MCF 10A (cell line): ENCODE results near the gene SOCS3. TPM values are rescaled to one million over a fixed set of nuclear protein-coding genes. Genes with fewer than 3 reads are reported as not detected.

Experiments used
- BruUV-seq: library from RNA; stranded (reverse); fragments of 400-500 nt; replicated peaks from 2 replicates; lab custom pipeline; 2021; lab: Mats Ljungman, UMichigan
- CTCF ChIA-PET: fragments of 300-600 bp; sonication (Branson Sonifier 250); formaldehyde crosslinking; extraction: SDS; loops from one replicate; lab custom pipeline; 2021; ENCODE audit warnings: antibody characterized with exemption, inconsistent platforms; lab: Yijun Ruan, JAX
- POLR2A ChIA-PET: fragments of 300-600, 350-650 bp; sonication (Branson Sonifier 250); formaldehyde crosslinking; extraction: SDS; loops from one replicate; lab custom pipeline; 2020; ENCODE audit warnings: antibody characterized with exemption, inconsistent platforms; lab: Yijun Ruan, JAX
- DNase-seq: peaks from one replicate; pipeline ENCODE4 v3.0.0-alpha.2; 2018; ENCODE audit not compliant: unreplicated experiment
- H3K27ac Mint-ChIP-seq: one replicate; pipeline ENCODE4 v1.8.0; 2022; ENCODE audit warnings: mild to moderate bottlenecking, low read depth, mixed read lengths; ENCODE audit not compliant: unreplicated experiment
- H3K27me3 Mint-ChIP-seq: one replicate; pipeline ENCODE4 v1.8.0; 2022; ENCODE audit warnings: mixed read lengths; ENCODE audit not compliant: insufficient read depth, unreplicated experiment
- H3K36me3 Mint-ChIP-seq: one replicate; pipeline ENCODE4 v1.8.0; 2022; ENCODE audit warnings: mild to moderate bottlenecking, moderate library complexity, mixed read lengths; ENCODE audit not compliant: insufficient read depth, unreplicated experiment
- H3K4me1 Mint-ChIP-seq: one replicate; pipeline ENCODE4 v1.8.0; 2022; ENCODE audit warnings: mixed read lengths; ENCODE audit not compliant: insufficient read depth, unreplicated experiment
- H3K4me3 Mint-ChIP-seq: one replicate; pipeline ENCODE4 v1.8.0; 2022; ENCODE audit warnings: mild to moderate bottlenecking, moderate library complexity, mixed read lengths; ENCODE audit not compliant: unreplicated experiment
- H3K9me3 Mint-ChIP-seq: one replicate; pipeline ENCODE4 v1.8.0; 2022; ENCODE audit warnings: mixed read lengths; ENCODE audit not compliant: unreplicated experiment
- CTCF ChIP-seq: fragments of 200-600 bp; IDR thresholded peaks from one replicate; pipeline ENCODE4 v1.8.0; 2022; ENCODE audit warnings: antibody characterized with exemption, mild to moderate bottlenecking; ENCODE audit not compliant: unreplicated experiment
- intact Hi-C: fragments of 100-400 bp; cut with micrococcal nuclease; formaldehyde crosslinking; loops from 2 replicates; pipeline ENCODE4 v1.14.1; 2022
- total RNA-seq: library from RNA; stranded (reverse); gene quantifications from 2 replicates; pipeline ENCODE4 v1.2.3, GENCODE V29; 2022

SOCS3 gene
- total RNA-seq, 1 experiment from 2014 or later, result 2.5 TPM

- no peak overlapping the region for H3K4me3 Mint-ChIP-seq
- H3K9me3 Mint-ChIP-seq, result no peaks in the 10 kb centered on the region
- CTCF ChIA-PET, result no interaction called here
- intact Hi-C loops, result no loop called here
- no peaks in the 10 kb centered on the region for H3K36me3 Mint-ChIP-seq
- H3K4me1 Mint-ChIP-seq, result peaks cover 10% of the 10 kb centered on the region
- no peak for DNase-seq
- POLR2A ChIA-PET, result no interaction called here
- BruUV-seq, result no TSS peak
- no peaks in the 10 kb centered on the region for H3K27me3 Mint-ChIP-seq
- no peak for TF ChIP-seq CTCF
- no peak overlapping the region for H3K27ac Mint-ChIP-seq
Observed at GRCh38 chr17:78322327-78322857, 37.5 kb downstream of the SOCS3 start.

DNA sequence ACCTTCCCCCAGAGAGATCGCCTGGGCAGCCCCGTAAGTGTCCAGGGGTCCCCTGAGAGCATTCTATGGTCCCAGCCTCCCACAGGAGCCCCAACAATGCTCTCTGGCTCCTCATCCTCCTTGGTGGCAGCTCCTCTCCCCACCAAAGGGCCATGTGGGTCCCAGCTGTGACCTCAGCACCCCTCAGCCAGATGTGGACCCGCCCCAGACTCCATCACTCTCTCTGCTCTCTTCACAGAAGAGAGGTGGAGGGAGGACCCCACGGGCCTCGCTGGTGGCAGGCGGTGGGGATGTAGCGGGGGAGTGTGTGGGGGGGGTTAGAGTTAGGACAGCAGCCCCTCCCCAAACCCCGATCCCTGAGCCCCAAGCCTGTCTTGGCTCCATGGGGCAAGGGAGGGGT, 41.0 kb downstream of the SOCS3 start:
- H3K36me3 Mint-ChIP-seq, result no peaks in the 10 kb centered on the region

GRCh38 chr17:78318407-78318806, 41.5 kb downstream of the SOCS3 start:
- BruUV-seq, result no TSS peak
- Mint-ChIP-seq H3K36me3 (no peaks in the 10 kb centered on the region), H3K4me1 (peaks cover 34% of the 10 kb centered on the region), H3K27ac (no peak overlapping the region), H3K9me3 (no peaks in the 10 kb centered on the region), H3K4me3 (no peak overlapping the region), H3K27me3 (no peaks in the 10 kb centered on the region)
- DNase-seq, result no peak
- CTCF ChIA-PET, result interaction anchor here (0.5 to 0.8 kb wide), 3 partner anchors 14 to 104 kb away, joined by 3 read pairs; no protein-coding TSS in a partner anchor
- no peak for TF ChIP-seq CTCF
- intact Hi-C loops, result no loop called here
- POLR2A ChIA-PET, result interaction anchor here (0.7 to 5.3 kb wide), 4 partner anchors 11 to 41 kb away, joined by 3 to 60 read pairs (median 6); partner anchors contain the start of gene SOCS3

More for the DNA sequence above, 41.0 kb downstream of the SOCS3 start:
- no peaks in the 10 kb centered on the region for H3K9me3 Mint-ChIP-seq
- no peak overlapping the region for H3K4me3 Mint-ChIP-seq
- DNase-seq, result no peak
- BruUV-seq, result no TSS peak
- no peaks in the 10 kb centered on the region for H3K27me3 Mint-ChIP-seq
- CTCF ChIA-PET, result interaction anchor here (0.6 to 0.7 kb wide), 2 partner anchors 47 to 213 kb away, joined by 3 to 4 read pairs; no protein-coding TSS in a partner anchor
- POLR2A ChIA-PET, result interaction anchor here (1.1 to 1.3 kb wide), 2 partner anchors 11 to 33 kb away, joined by 5 to 8 read pairs; no protein-coding TSS in a partner anchor
- intact Hi-C loops, result no loop called here
- H3K4me1 Mint-ChIP-seq, result peaks cover 31% of the 10 kb centered on the region
- no peak for TF ChIP-seq CTCF
- H3K27ac Mint-ChIP-seq, result no peak overlapping the region

DNA sequence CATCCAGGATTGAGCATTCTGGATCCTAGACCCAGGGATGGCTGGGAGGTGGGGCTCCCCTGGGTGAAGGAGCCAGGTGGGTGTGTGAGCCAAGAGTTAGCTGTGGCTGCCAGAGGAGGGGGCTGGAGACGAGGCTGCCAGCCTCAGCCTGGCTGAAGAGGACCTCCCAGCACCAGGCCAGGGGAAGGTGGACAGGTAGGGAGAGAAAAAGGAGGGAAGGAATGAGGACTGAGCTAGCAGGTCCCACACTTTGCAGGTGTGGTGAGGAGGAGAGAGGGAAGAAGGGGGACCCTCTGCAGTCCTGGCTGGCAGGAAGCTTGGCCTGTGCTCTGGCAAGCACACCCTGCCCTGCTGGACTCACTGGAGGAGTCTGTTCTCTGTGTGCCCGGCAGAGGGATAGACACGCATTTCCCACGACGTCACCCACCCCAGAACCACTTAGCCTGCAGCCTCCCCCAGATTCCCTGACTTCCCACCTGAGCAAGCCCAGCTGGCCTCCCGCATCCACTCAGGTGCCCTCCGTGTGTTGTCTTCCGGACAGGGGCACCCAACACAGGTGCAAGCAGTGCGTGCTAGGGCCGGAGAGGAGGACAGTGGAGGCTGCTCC, 42.0 kb downstream of the SOCS3 start:
- intact Hi-C loops, result no loop called here
- ChIA-PET CTCF (interaction anchor here (0.5 to 0.8 kb wide), 2 partner anchors 13 to 104 kb away, joined by 3 read pairs; no protein-coding TSS in a partner anchor), POLR2A (interaction anchor here (0.7 to 5.3 kb wide), 4 partner anchors 12 to 42 kb away, joined by 3 to 60 read pairs (median 6); partner anchors contain the start of gene SOCS3)
- Mint-ChIP-seq H3K27ac (no peak overlapping the region), H3K4me1 (peaks cover 39% of the 10 kb centered on the region), H3K36me3 (no peaks in the 10 kb centered on the region), H3K4me3 (peak overlapping the region; percentile 57), H3K9me3 (no peaks in the 10 kb centered on the region), H3K27me3 (peaks cover 4% of the 10 kb centered on the region)
- BruUV-seq, result no TSS peak
- DNase-seq, result no peak
- no peak for TF ChIP-seq CTCF
